DMS153 treated with DMSO at 0.1 percent for 48 hours (cell line): ENCODE measurements around the gene GJC2.
"Not testable (repeated sequence)": the region's sequence is repeated elsewhere in the genome, so short reads cannot be mapped to it uniquely, and the experiment has no call there.

ENCODE experiments used
- DNase-seq: peaks from one replicate; lab custom pipeline; 2025; ENCODE audit not compliant: unreplicated experiment; lab: John Stamatoyannopoulos, UW

Gene GJC2

GRCh38 chr1:228170666-228171065 lies 20.9 kb downstream of the GJC2 start:
- no peak for DNase-seq

GRCh38 chr1:228171221-228171891 lies 21.6 kb downstream of the GJC2 start:
- DNase-seq: no peak

- DNase-seq: no peak
Observed at GRCh38 chr1:228172591-228173527, 23.1 kb downstream of the GJC2 start.

- DNase-seq: not testable (repeated sequence)
Observed at GRCh38 chr1:228173528-228174481, 24.1 kb downstream of the GJC2 start.

- DNase-seq: no peak
Observed at GRCh38 chr1:228174482-228175315, 25.0 kb downstream of the GJC2 start.

GRCh38 chr1:228175316-228176023 lies 25.7 kb downstream of the GJC2 start:
- no peak for DNase-seq

- DNase-seq: no peak
Observed at GRCh38 chr1:228176024-228176395, 26.3 kb downstream of the GJC2 start.

GRCh38 chr1:228176461-228177182 lies 26.9 kb downstream of the GJC2 start:
- no peak for DNase-seq

- DNase-seq: no peak
Observed at GRCh38 chr1:228177183-228177475, 27.4 kb downstream of the GJC2 start.

- DNase-seq: no peak
Observed at GRCh38 chr1:228177721-228178710, 28.3 kb downstream of the GJC2 start.

- DNase-seq: no peak
Observed at GRCh38 chr1:228178737-228179684, 29.3 kb downstream of the GJC2 start.

- no peak for DNase-seq
Observed at GRCh38 chr1:228180271-228180958, 30.7 kb downstream of the GJC2 start.

- no peak for DNase-seq
Observed at GRCh38 chr1:228180959-228181644, 31.4 kb downstream of the GJC2 start.

GRCh38 chr1:228181645-228182034 lies 31.9 kb downstream of the GJC2 start:
- no peak for DNase-seq

- no peak for DNase-seq
Observed at GRCh38 chr1:228182296-228183030, 32.7 kb downstream of the GJC2 start.
